Osteoblast (primary cell): Measurements from ENCODE around the gene KIRREL2. TPM values are rescaled to one million over a fixed set of nuclear protein-coding genes. Genes with fewer than 3 reads are reported as not detected.

Experiments
- DNase-seq: peaks from one replicate; pipeline ENCODE4 v3.0.0; 2011; ENCODE audit warnings: low spot score, mixed read lengths; ENCODE audit not compliant: insufficient read length; ENCODE audit errors: missing footprints
- H2AFZ ChIP-seq: 2 replicates; pipeline ENCODE4 v1.6.0; 2011; ENCODE audit warnings: mild to moderate bottlenecking, low read length
- H3K27ac ChIP-seq: 2 replicates; pipeline ENCODE4 v1.5.1; 2011; ENCODE audit warnings: mild to moderate bottlenecking, low read depth, low read length, moderate library complexity
- H3K27me3 ChIP-seq: 2 replicates; pipeline ENCODE4 v1.6.0; 2012; ENCODE audit warnings: mild to moderate bottlenecking, control low read depth, inconsistent platforms, low read length, moderate library complexity; ENCODE audit not compliant: insufficient read depth
- H3K36me3 ChIP-seq: 2 replicates; pipeline ENCODE4 v1.5.1; 2011; ENCODE audit warnings: mild to moderate bottlenecking, low read length, control low read depth, moderate library complexity; ENCODE audit not compliant: insufficient read depth
- H3K4me1 ChIP-seq: 2 replicates; pipeline ENCODE4 v1.5.1; 2011; ENCODE audit warnings: mild to moderate bottlenecking, low read length, control low read depth, moderate library complexity; ENCODE audit not compliant: insufficient read depth
- H3K4me2 ChIP-seq: 2 replicates; pipeline ENCODE4 v1.6.0; 2011; ENCODE audit warnings: mild to moderate bottlenecking, low read length; ENCODE audit not compliant: insufficient read depth
- H3K4me3 ChIP-seq: fragments of 200-600 bp; sonication (generic); 3 replicates; pipeline ENCODE4 v1.5.1; 2012; ENCODE audit warnings: mild to moderate bottlenecking, low read length, inconsistent platforms; ENCODE audit not compliant: insufficient read depth
- H3K79me2 ChIP-seq: 2 replicates; pipeline ENCODE4 v1.6.0; 2012; ENCODE audit warnings: mild to moderate bottlenecking, low read length, control low read depth, inconsistent platforms; ENCODE audit not compliant: insufficient read depth
- H3K9me3 ChIP-seq: 2 replicates; pipeline ENCODE4 v1.5.1; 2011; ENCODE audit warnings: low read depth, low read length, control low read depth
- H4K20me1 ChIP-seq: 2 replicates; pipeline ENCODE4 v1.6.0; 2012; ENCODE audit warnings: mild to moderate bottlenecking, low read length, control low read depth; ENCODE audit not compliant: insufficient read depth
- CTCF ChIP-seq: IDR thresholded peaks from 2 replicates; pipeline ENCODE4 v1.5.1; 2011; ENCODE audit warnings: mild to moderate bottlenecking, low read depth, low read length, moderate library complexity; ENCODE audit errors: extremely low read depth
- total RNA-seq: library from RNA; depleted of rRNA; stranded (reverse); fragments of >200 nt; gene quantifications from 2 replicates; pipeline ENCODE4 v1.2.3, GENCODE V29; 2012

The KIRREL2 gene
- total RNA-seq, 1 donor: not detected

GRCh38 chr19:35844482-35845214 is 12.1 kb upstream of the KIRREL2 start:
- no peaks in the 10 kb centered on the region for H3K9me3 ChIP-seq
- no peak for TF ChIP-seq CTCF
- no peaks in the 10 kb centered on the region for H3K36me3 ChIP-seq
- peaks cover 37% of the 10 kb centered on the region for H3K27me3 ChIP-seq
- no peaks in the 10 kb centered on the region for H3K4me1 ChIP-seq
- H3K27ac ChIP-seq: no peak overlapping the region
- H2AFZ ChIP-seq: no peak overlapping the region
- no peaks in the 10 kb centered on the region for H4K20me1 ChIP-seq
- H3K79me2 ChIP-seq: no peaks in the 10 kb centered on the region
- H3K4me2 ChIP-seq: no peak overlapping the region
- peak; percentile 71 for DNase-seq
- H3K4me3 ChIP-seq: no peak overlapping the region

- peak; percentile 90 for DNase-seq
- Histone ChIP-seq H3K36me3 (no peaks in the 10 kb centered on the region), H4K20me1 (no peaks in the 10 kb centered on the region), H3K79me2 (no peaks in the 10 kb centered on the region), H3K4me1 (no peaks in the 10 kb centered on the region), H3K27me3 (peaks cover 37% of the 10 kb centered on the region), H3K4me2 (no peak overlapping the region), H3K27ac (no peak overlapping the region), H3K9me3 (no peaks in the 10 kb centered on the region), H2AFZ (no peak overlapping the region), H3K4me3 (no peak overlapping the region)
- TF ChIP-seq CTCF: no peak
These were observed 11.3 kb upstream of the KIRREL2 start for GRCh38 chr19:35845215-35846037.

- Histone ChIP-seq H3K27ac (no peak overlapping the region), H2AFZ (no peak overlapping the region), H3K79me2 (no peaks in the 10 kb centered on the region), H3K4me3 (no peak overlapping the region), H4K20me1 (no peaks in the 10 kb centered on the region), H3K36me3 (no peaks in the 10 kb centered on the region), H3K9me3 (no peaks in the 10 kb centered on the region), H3K27me3 (peaks cover 37% of the 10 kb centered on the region), H3K4me1 (no peaks in the 10 kb centered on the region), H3K4me2 (no peak overlapping the region)
- TF ChIP-seq CTCF: no peak
- DNase-seq: peak; percentile 72
These were observed 10.6 kb upstream of the KIRREL2 start for GRCh38 chr19:35846038-35846668.

GRCh38 chr19:35847911-35848310 is 8.8 kb upstream of the KIRREL2 start:
- no peak overlapping the region for H3K4me2 ChIP-seq
- H4K20me1 ChIP-seq: no peaks in the 10 kb centered on the region
- no peaks in the 10 kb centered on the region for H3K9me3 ChIP-seq
- no peaks in the 10 kb centered on the region for H3K36me3 ChIP-seq
- peaks cover 42% of the 10 kb centered on the region for H3K27me3 ChIP-seq
- TF ChIP-seq CTCF: no peak
- no peak overlapping the region for H3K27ac ChIP-seq
- H2AFZ ChIP-seq: no peak overlapping the region
- no peak for DNase-seq
- H3K79me2 ChIP-seq: no peaks in the 10 kb centered on the region
- H3K4me3 ChIP-seq: no peak overlapping the region
- H3K4me1 ChIP-seq: no peaks in the 10 kb centered on the region
